Hepatocyte (in vitro differentiated cells): ENCODE data around the gene ZGLP1. TPM values are rescaled to one million over a fixed set of nuclear protein-coding genes. Genes with fewer than 3 reads are reported as not detected.
"Not testable (repeated sequence)": the region's sequence is repeated elsewhere in the genome, so short reads cannot be mapped to it uniquely, and the experiment has no call there.

ENCODE experiments used
- DNase-seq: peaks from one replicate; pipeline ENCODE4 v3.0.0-alpha.2; 2016; ENCODE audit warnings: low spot score
- H2AFZ ChIP-seq: fragments of 200-600 bp; sonication (generic); 2 replicates; pipeline ENCODE4 v1.6.0; 2016; ENCODE audit warnings: antibody characterized with exemption, mild to moderate bottlenecking
- H3K27ac ChIP-seq: fragments of 200-600 bp; sonication (generic); 2 replicates; pipeline ENCODE4 v1.5.1; 2016; ENCODE audit warnings: mild to moderate bottlenecking
- H3K27me3 ChIP-seq: fragments of 200-600 bp; sonication (generic); 2 replicates; pipeline ENCODE4 v1.6.1; 2016
- H3K36me3 ChIP-seq: fragments of 200-600 bp; sonication (generic); replicated peaks from 2 replicates; pipeline ENCODE4 v1.5.1; 2016; ENCODE audit warnings: low read depth; ENCODE audit not compliant: insufficient read depth
- H3K4me1 ChIP-seq: fragments of 200-600 bp; sonication (generic); 2 replicates; pipeline ENCODE4 v1.5.1; 2016; ENCODE audit warnings: mild to moderate bottlenecking, moderate library complexity; ENCODE audit not compliant: insufficient read depth
- H3K4me2 ChIP-seq: fragments of 200-600 bp; sonication (generic); 2 replicates; pipeline ENCODE4 v1.6.0; 2016
- H3K4me3 ChIP-seq: fragments of 200-600 bp; sonication (generic); 2 replicates; pipeline ENCODE4 v1.5.1; 2016; ENCODE audit warnings: mild to moderate bottlenecking
- H3K79me2 ChIP-seq: fragments of 200-600 bp; sonication (generic); 2 replicates; pipeline ENCODE4 v1.6.0; 2017; ENCODE audit warnings: mild to moderate bottlenecking
- H3K9me2 ChIP-seq: fragments of 200-600 bp; sonication (generic); replicated peaks from 2 replicates; pipeline ENCODE4 v1.6.0; 2017; ENCODE audit warnings: mild to moderate bottlenecking; ENCODE audit not compliant: insufficient read depth
- H3K9me3 ChIP-seq: fragments of 200-600 bp; sonication (generic); 2 replicates; pipeline ENCODE4 v1.5.1; 2016; ENCODE audit warnings: low read depth, mild to moderate bottlenecking
- H4K20me1 ChIP-seq: fragments of 200-600 bp; sonication (generic); 2 replicates; pipeline ENCODE4 v1.6.0; 2016; ENCODE audit warnings: mild to moderate bottlenecking; ENCODE audit not compliant: insufficient read depth, poor library complexity, severe bottlenecking
- CTCF ChIP-seq: fragments of 200-600 bp; sonication (generic); IDR thresholded peaks from 2 replicates; pipeline ENCODE4 v1.5.1; 2016; ENCODE audit warnings: antibody characterized with exemption, mild to moderate bottlenecking; ENCODE audit not compliant: poor library complexity
- EZH2 ChIP-seq: fragments of 200-600 bp; sonication (generic); IDR thresholded peaks from 2 replicates; pipeline ENCODE4 v1.6.1; 2016; ENCODE audit warnings: antibody characterized with exemption, mild to moderate bottlenecking, borderline replicate concordance
- EZH2phosphoT487 ChIP-seq: fragments of 200-600 bp; sonication (generic); IDR thresholded peaks from one replicate; pipeline ENCODE4 v1.6.1; 2018; ENCODE audit warnings: antibody characterized with exemption, mild to moderate bottlenecking, low read depth, moderate library complexity; ENCODE audit not compliant: unreplicated experiment, severe bottlenecking
- WGBS: methylation state at CpG from one replicate; pipeline ENCODE4 v1.1.6; 2016; ENCODE audit warnings: low lambda C conversion rate; ENCODE audit errors: missing lambda C conversion rate; 5-methylcytosine and 5-hydroxymethylcytosine counted together
- polyA plus RNA-seq: library from polyadenylated mRNA; unstranded; fragments of >200 nt; fragmentation: Nextera tagmentation; extraction: Ambion mirVana; gene quantifications from 2 replicates; pipeline ENCODE4 v1.2.1, GENCODE V29; 2016
- total RNA-seq: library from RNA; depleted of rRNA; stranded (reverse); fragments of >200 nt; gene quantifications from 2 replicates; pipeline ENCODE4 v1.2.3, GENCODE V29; 2014

Gene ZGLP1
- total and polyA plus RNA-seq, 2 experiments from 2014 or later = 2.6 to 10.3 TPM

- H3K27ac ChIP-seq = no peak overlapping the region
- H4K20me1 ChIP-seq = no peaks in the 10 kb centered on the region
- H3K4me3 ChIP-seq = no peak overlapping the region
- peaks cover 15% of the 10 kb centered on the region for H3K4me1 ChIP-seq
- H2AFZ ChIP-seq = no peak overlapping the region
- H3K9me2 ChIP-seq = no peaks in the 10 kb centered on the region
- no peak overlapping the region for H3K4me2 ChIP-seq
- H3K9me3 ChIP-seq = no peaks in the 10 kb centered on the region
- peaks cover 26% of the 10 kb centered on the region for H3K27me3 ChIP-seq
- no peaks in the 10 kb centered on the region for H3K36me3 ChIP-seq
- no peak for DNase-seq
- TF ChIP-seq EZH2 (no peak), CTCF (no peak), EZH2phosphoT487 (no peak)
- 96% methylated on average over 34 of the region's 34 CpGs for WGBS
- no peaks in the 10 kb centered on the region for H3K79me2 ChIP-seq
Measured at GRCh38 chr19:10284065-10284959, 25.3 kb downstream of the ZGLP1 start.

DNA sequence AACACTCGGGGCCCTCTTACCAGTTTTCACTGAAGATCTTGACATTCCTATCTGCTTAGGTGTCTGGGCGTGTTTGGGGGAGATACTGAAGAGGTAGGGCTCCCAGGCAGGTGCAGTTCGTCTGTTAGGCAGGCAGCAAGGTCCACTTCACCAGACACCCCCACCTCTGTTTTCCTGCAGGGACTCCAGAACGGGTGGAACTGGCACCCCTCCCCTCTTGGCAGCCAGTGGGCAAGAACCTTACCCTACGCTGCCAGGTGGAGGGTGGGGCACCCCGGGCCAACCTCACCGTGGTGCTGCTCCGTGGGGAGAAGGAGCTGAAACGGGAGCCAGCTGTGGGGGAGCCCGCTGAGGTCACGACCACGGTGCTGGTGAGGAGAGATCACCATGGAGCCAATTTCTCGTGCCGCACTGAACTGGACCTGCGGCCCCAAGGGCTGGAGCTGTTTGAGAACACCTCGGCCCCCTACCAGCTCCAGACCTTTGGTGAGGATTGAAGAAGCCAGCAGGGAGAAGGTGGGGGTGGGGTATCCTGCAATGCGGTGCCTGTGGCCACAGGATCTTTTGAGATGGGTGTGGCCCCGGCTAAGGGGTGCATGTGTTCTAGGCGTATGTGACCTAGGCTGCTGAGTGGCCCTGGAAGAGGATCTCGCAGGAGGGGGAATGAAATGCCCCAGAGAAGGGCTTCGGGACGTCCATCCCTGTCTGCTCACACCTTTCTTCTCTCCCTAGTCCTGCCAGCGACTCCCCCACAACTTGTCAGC, 26.1 kb downstream of the ZGLP1 start:
- no peak overlapping the region for H3K4me2 ChIP-seq
- 82% methylated on average over 23 of the region's 23 CpGs for WGBS
- H3K4me1 ChIP-seq = peaks cover 10% of the 10 kb centered on the region
- no peaks in the 10 kb centered on the region for H3K9me2 ChIP-seq
- DNase-seq = peak; percentile 14
- no peak overlapping the region for H3K4me3 ChIP-seq
- no peaks in the 10 kb centered on the region for H3K36me3 ChIP-seq
- H3K9me3 ChIP-seq = no peaks in the 10 kb centered on the region
- peaks cover 17% of the 10 kb centered on the region for H3K27me3 ChIP-seq
- no peak overlapping the region for H2AFZ ChIP-seq
- H4K20me1 ChIP-seq = no peaks in the 10 kb centered on the region
- H3K79me2 ChIP-seq = no peaks in the 10 kb centered on the region
- TF ChIP-seq CTCF (no peak), EZH2phosphoT487 (no peak), EZH2 (no peak)
- H3K27ac ChIP-seq = no peak overlapping the region

DNA sequence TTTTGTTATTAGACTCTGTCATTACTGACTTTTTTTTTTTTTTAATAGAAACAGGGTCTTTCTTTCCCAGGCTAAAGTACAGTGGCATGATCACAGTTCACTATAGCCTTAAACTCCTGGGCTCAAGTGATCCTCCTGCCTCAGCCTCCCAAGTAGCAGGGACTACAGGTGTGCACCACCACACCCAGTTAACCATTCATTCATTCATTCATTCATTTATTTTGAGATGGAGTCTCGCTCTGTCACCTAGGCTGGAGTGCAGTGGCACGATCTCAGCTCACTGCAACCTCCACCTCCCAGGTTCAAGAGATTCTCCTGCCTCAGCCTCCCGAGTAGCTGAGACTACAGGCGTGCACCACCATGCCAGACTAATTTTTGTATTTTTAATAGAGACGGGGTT, 27.6 kb downstream of the ZGLP1 start:
- H3K4me1 ChIP-seq, H3K4me3 ChIP-seq, H3K27me3 ChIP-seq, H3K27ac ChIP-seq, H2AFZ ChIP-seq, H3K79me2 ChIP-seq, DNase-seq, H3K4me2 ChIP-seq, H3K9me3 ChIP-seq, H3K36me3 ChIP-seq, H4K20me1 ChIP-seq, H3K9me2 ChIP-seq: not testable (repeated sequence)
- WGBS = 94% methylated on average over 5 of the region's 5 CpGs
